Measurements from ENCODE around the gene DLG3.

Gene DLG3

DNA sequence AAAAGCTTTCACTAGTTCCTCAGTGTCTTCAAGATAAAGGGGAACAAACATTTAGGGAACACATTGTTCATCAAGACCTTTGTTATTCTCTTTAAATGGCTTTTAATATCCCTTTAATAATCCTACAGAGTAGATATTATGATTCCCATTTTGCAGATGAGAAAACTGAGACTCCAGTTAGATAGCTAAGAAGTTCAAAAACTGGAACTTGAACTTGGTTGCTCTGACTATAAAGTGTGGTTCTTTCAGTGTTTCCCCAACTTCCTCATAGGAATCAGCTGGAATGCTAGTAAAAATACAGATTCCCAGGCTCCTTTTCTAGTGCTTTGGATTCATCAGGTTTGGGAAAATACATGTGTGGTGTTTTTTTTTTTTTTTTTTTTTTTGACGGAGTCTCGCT is 37.7 kb downstream of the DLG3 start:
- no peaks in the 10 kb centered on the region for H4K20me1 ChIP-seq (ENCODE audit: insufficient read depth)
- no peak overlapping the region for H3K4me3 ChIP-seq (IDR thresholded peaks at IDR 0.05; ENCODE audit: insufficient read depth, low read depth, low read length)
- no peak overlapping the region for H3K27ac ChIP-seq
- H2AFZ ChIP-seq (ENCODE audit: low read depth), result no peak overlapping the region
- H3K27me3 ChIP-seq (ENCODE audit: insufficient read depth, low read depth), result no peaks in the 10 kb centered on the region
- H3K4me1 ChIP-seq (ENCODE audit: low read depth, poor library complexity, severe bottlenecking), result no peaks in the 10 kb centered on the region
- H3K4me2 ChIP-seq, result no peak overlapping the region
- TF ChIP-seq, protein P1, sequence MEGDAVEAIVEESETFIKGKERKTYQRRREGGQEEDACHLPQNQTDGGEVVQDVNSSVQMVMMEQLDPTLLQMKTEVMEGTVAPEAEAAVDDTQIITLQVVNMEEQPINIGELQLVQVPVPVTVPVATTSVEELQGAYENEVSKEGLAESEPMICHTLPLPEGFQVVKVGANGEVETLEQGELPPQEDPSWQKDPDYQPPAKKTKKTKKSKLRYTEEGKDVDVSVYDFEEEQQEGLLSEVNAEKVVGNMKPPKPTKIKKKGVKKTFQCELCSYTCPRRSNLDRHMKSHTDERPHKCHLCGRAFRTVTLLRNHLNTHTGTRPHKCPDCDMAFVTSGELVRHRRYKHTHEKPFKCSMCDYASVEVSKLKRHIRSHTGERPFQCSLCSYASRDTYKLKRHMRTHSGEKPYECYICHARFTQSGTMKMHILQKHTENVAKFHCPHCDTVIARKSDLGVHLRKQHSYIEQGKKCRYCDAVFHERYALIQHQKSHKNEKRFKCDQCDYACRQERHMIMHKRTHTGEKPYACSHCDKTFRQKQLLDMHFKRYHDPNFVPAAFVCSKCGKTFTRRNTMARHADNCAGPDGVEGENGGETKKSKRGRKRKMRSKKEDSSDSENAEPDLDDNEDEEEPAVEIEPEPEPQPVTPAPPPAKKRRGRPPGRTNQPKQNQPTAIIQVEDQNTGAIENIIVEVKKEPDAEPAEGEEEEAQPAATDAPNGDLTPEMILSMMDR (conservative IDR thresholded peaks at IDR 0.05; ENCODE audit: low read depth, low read length), result no peak
- H3K36me3 ChIP-seq (ENCODE audit: insufficient read depth), result no peaks in the 10 kb centered on the region
- no peak overlapping the region for H3K9ac ChIP-seq
- H3K79me2 ChIP-seq (ENCODE audit: insufficient read depth, low read depth), result no peaks in the 10 kb centered on the region

DNA sequence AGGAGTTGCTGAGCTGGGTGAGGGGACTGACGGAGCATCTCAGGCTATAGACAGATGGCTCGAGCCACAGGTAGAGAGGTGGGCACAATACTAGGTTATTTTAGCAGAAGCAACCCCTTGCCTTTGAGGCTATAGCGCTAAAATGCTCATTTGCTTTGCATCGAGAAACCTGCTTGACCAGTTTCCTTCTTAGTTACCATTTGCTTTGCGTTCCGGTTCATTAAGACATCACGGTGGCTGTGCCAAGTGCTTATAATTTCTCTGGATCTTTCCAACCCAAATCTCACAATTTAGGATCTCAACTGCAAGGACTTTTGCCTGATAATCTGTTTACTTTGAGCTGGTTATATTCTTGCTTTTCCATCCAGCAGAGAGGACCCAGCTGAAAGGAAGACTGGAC is 40.8 kb downstream of the DLG3 start:
- Histone ChIP-seq H3K36me3 (ENCODE audit: insufficient read depth) (no peaks in the 10 kb centered on the region), H3K27ac (no peak overlapping the region), H3K4me3 (IDR thresholded peaks at IDR 0.05; ENCODE audit: insufficient read depth, low read depth, low read length) (no peak overlapping the region), H3K79me2 (ENCODE audit: insufficient read depth, low read depth) (no peaks in the 10 kb centered on the region), H2AFZ (ENCODE audit: low read depth) (no peak overlapping the region), H4K20me1 (ENCODE audit: insufficient read depth) (no peaks in the 10 kb centered on the region), H3K9ac (no peak overlapping the region), H3K27me3 (ENCODE audit: insufficient read depth, low read depth) (no peaks in the 10 kb centered on the region), H3K4me2 (no peak overlapping the region), H3K4me1 (ENCODE audit: low read depth, poor library complexity, severe bottlenecking) (no peaks in the 10 kb centered on the region)
- TF ChIP-seq, protein P1 (conservative IDR thresholded peaks at IDR 0.05; ENCODE audit: low read depth, low read length), result no peak

DNA sequence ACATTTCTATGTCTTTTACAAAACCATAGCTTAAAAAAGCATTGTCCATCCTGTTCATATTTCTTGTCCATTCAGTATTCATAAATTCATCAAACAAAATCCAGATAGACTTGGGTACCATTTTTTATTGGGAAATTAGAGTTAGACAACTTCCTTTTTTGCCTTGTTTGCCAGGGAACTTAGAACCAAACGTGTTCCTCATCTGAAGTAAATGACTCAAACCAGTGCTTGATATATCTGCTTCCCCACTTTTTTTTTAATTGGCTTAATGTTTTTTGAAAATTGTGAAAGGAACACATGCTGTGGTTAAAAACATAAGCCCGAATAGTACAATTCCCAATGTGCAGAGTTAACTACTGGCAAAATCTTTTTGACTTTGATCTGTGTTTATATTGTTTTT is 44.2 kb downstream of the DLG3 start:
- no peak overlapping the region for H3K9ac ChIP-seq
- no peak overlapping the region for H3K4me3 ChIP-seq (IDR thresholded peaks at IDR 0.05; ENCODE audit: insufficient read depth, low read depth, low read length)
- no peak overlapping the region for H3K4me2 ChIP-seq
- no peaks in the 10 kb centered on the region for H3K27me3 ChIP-seq (ENCODE audit: insufficient read depth, low read depth)
- no peak overlapping the region for H3K27ac ChIP-seq
- no peaks in the 10 kb centered on the region for H4K20me1 ChIP-seq (ENCODE audit: insufficient read depth)
- H2AFZ ChIP-seq (ENCODE audit: low read depth), result no peak overlapping the region
- TF ChIP-seq, protein P1 (conservative IDR thresholded peaks at IDR 0.05; ENCODE audit: low read depth, low read length), result no peak
- H3K4me1 ChIP-seq (ENCODE audit: low read depth, poor library complexity, severe bottlenecking), result no peaks in the 10 kb centered on the region
- H3K79me2 ChIP-seq (ENCODE audit: insufficient read depth, low read depth), result no peaks in the 10 kb centered on the region
- no peaks in the 10 kb centered on the region for H3K36me3 ChIP-seq (ENCODE audit: insufficient read depth)

DNA sequence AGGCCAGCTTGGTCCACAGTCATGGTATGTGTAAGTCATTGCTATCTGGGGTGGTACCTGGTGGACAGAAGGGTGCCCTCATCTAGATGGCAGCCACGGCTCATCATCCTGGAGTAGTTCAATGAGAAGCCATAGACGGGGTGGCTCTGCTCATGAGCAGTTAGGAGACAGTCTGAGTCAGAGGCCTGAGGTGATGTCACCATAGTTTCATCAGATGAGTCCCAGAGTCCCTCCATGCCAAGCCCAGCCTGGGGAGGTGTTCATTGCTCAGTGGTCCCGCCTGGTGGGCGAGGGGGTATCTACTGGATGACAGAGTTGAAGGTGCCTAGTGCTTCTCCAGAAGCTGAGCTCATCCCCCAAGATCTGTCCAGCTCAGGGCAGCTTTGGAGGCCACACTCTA is 49.8 kb downstream of the DLG3 start:
- Histone ChIP-seq H3K36me3 (ENCODE audit: insufficient read depth) (no peaks in the 10 kb centered on the region), H3K4me3 (IDR thresholded peaks at IDR 0.05; ENCODE audit: insufficient read depth, low read depth, low read length) (no peak overlapping the region), H3K79me2 (ENCODE audit: insufficient read depth, low read depth) (no peaks in the 10 kb centered on the region), H3K27me3 (ENCODE audit: insufficient read depth, low read depth) (no peaks in the 10 kb centered on the region), H2AFZ (ENCODE audit: low read depth) (no peak overlapping the region), H3K4me2 (no peak overlapping the region), H4K20me1 (ENCODE audit: insufficient read depth) (no peaks in the 10 kb centered on the region), H3K9ac (no peak overlapping the region), H3K27ac (no peak overlapping the region), H3K4me1 (ENCODE audit: low read depth, poor library complexity, severe bottlenecking) (peaks cover 28% of the 10 kb centered on the region)
- TF ChIP-seq, protein P1 (conservative IDR thresholded peaks at IDR 0.05; ENCODE audit: low read depth, low read length), result no peak

All from KMS-11 (cell line).